GM18502 (cell line): ENCODE results near the gene SPSB1.

Source experiments
- ATAC-seq: cut with Tn5 transposase; IDR thresholded peaks from one replicate; pipeline ENCODE4 v1.9.1; 2021; ENCODE audit warnings: mild to moderate bottlenecking; ENCODE audit not compliant: unreplicated experiment, poor library complexity

SPSB1 gene

DNA sequence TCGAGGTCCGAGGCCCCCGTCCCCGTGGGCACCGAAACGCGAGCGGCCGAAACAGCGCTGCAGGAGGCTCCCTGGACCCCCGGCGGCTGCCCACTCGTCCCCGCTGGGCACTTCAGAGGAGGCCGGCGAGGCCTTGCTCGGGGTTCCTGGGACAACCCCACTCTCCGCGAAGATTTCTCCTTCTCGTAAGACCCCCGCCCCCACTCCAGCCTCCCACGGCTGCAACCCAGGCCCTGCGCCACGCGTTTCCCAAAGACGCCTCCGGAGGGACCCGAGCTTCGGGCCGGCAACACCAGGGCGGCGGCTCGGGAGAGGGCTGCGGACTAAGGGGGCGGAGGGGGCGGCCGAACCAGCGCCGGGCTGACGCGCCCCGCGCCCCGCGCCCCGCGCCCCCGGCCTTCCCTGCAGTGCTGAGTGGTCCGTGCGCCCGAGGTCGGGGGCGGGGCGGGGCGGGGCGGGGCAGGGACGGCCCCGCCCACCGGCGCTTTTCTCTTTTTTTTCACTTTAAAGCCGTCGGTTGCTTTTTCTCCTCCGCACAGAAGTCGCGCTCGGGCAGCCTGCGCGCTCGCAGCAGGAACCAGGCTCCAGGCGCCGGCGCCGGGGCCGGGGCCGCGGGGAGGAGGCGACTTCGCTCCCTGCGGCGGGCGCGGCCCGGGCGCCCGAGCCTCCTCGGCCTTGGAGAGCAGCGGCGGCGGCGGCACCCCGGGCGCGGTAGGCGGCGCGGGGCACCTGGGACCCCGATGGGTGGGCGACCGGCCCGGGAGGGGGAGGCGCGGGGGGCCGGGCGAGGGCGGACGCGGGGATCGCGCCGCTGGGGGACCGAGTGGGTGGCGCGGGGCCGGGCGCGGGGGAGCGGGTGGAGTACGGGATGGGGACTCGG is at the start of gene SPSB1:
Gene SPSB1 (plus strand): TSS at position 534 of the 880 bp plus-strand sequence. CDS start 62,998 bp downstream, outside the sequence.
- peak; percentile 42 for ATAC-seq

DNA sequence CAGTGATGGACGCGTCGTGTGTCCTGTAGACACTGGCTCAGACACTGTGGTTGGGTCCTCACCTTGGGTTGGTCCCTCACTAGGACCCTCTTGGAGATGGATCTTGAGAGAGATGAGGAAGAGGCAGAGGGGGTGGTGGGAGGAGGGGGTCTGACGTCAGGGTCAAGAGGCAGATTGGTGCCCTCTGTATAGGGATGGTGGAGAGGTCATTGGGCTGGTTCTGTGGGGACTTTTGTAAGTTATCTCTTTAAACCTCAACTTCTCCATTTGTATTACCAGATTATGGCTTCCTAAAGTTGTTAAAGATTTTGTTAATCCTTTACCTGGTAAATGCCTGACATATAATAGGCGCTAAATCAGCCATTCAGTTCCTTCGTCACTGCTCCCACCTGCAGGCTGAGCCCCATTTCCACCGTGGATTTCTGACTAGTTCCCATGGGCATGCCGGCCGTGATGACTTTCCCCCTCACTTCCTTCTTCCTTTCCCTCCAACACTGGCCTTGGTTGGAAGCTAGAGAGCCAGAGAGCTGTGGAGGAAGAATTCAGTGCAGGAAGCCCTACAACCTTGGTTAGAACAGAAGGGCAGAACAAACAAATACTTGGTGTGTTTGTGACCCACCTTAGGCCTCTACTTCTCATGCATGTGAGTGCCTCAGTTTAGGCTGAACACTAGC is 49.5 kb upstream of the SPSB1 start:
- no peak for ATAC-seq

DNA sequence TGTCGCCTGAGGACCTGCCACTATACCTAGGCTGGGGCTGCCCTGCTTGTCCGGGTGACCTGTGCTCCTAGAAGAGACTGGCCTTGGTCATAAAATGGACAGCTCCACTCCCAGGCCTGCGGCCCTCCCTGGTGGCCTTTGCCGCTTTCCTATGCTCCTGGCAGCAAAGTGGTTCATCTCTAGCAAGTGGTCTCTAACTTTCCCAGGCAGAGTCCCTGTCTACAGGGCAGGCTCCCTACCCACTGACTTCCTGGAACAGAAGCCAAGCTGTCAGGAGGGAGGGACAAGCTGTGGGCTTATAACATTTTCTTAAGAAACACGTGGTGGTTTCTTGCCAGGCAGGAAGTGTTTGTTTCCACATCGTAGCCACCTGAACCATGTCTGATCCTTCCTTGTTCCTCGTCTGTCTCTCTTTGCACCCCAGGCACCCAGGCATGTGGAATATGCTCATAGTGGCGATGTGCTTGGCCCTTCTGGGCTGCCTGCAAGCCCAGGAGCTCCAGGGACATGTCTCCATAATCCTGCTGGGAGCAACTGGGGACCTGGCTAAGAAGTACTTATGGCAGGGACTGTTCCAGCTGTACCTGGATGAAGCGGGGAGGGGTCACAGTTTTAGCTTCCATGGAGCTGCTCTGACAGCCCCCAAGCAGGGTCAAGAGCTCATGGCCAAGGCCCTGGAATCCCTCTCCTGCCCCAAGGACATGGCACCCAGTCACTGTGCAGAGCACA is 48.0 kb upstream of the SPSB1 start:
- ATAC-seq = no peak

DNA sequence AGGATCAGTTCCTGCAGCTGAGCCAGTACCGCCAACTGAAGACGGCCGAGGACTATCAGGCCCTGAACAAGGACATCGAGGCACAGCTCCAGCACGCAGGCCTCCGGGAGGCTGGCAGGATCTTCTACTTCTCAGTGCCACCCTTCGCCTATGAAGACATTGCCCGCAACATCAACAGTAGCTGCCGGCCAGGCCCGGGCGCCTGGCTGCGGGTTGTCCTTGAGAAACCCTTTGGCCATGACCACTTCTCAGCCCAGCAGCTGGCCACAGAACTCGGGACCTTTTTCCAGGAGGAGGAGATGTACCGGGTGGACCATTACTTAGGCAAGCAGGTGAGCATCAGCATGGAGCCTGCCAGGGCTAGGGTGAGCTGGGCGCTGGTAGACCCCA is 47.5 kb upstream of the SPSB1 start:
- ATAC-seq = no peak

DNA sequence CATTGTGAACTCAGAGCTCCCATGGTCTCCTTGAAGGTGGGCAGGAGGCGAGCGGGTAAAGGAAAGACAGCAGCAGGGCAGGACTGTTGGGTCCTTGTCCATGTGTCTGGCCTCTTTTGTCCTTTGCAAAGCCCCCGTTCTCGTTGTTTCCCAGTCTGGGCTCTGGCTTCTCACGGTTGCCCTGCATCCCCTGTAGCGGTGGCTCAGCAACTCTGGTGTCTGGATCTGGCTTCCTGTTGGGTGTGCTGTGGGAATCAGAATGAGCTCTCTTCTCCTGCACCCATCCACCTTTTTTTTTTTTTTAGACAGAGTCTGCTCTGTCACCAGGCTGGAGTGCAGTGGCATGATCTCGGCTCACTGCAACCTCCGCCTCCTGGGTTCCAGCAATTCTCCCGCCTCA is 47.0 kb upstream of the SPSB1 start:
- ATAC-seq = no peak

DNA sequence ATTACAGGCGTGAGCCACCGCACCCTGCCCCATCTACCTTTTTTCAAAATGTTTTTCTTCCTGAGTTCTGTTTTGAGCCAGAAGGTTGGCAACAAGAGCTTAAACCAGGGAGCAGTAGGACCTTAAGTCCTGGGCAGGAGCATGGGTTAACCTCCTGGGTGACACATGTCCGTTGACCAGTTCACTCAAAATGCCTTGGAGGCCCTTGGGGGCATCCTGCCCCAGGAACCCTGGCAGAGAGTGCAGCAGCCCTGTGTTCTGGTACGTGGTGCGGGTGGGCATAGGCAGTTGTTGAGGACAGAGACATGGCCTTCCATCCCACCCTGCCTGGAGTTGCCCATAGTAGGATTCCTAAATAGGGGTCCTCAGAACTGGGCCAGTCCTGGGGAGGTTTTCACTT is 46.5 kb upstream of the SPSB1 start:
- no peak for ATAC-seq

DNA sequence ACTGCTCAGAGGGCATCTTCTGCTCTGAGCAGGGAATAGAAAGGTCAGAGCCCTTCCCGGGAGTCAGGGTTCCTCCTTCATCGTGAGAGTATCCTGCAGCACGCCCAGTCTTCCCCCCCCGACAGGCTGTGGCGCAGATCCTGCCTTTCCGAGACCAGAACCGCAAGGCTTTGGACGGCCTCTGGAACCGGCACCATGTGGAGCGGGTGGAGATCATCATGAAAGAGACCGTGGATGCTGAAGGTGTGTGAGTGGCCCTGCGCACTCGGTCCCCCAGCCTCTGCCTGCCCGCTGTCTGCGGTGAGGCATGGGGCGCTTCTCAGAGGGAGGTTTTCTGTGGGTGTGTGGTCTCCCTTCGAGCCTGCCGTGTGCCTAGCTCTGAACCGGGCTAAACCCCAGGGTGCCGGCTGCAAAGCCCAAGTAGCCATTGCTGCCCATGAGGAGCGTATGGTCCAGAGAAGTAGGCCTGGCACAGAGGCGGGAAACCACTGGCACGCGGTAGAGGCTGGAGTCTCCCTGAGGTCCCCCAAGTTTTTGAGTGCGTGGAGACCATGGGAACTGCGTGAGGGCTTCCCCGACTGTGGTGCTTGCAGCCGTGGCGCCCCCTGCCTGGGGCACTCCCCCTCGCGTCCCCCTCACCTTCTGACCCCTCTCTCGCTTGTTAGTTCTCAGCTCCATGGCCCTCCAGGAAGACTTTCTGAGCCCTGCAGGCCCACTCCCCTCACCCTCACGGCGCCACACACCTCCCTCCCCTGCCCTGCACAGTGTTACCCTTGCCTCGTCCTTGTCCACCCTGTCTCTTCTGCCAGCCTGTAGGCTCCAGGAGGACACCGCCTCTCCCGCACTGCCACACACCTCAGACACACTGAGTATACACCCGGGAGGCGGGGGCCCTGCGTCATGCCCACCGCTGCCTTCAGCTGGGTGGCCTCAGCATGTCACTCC is 45.6 kb upstream of the SPSB1 start:
- ATAC-seq = no peak

DNA sequence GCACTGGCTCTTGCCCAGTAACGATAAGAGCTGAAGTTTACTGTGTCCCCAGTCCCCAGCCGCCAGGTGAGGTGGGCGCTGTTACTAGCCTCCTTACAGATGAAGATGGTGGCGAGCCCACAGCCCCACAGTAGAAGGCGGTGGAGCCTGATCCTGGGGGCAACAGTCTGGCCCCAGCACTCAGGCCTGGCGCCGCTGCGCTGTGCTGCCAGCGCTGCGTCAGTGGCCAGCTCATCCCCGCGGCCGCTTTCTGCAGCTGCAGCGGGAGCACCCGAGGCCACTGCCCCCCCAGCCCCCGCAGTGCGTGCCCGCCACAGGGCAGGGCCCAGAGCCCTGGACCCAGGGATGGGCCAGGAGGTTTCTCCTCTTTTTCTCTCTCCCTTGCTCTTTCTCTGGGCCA is 44.8 kb upstream of the SPSB1 start:
- ATAC-seq = no peak

DNA sequence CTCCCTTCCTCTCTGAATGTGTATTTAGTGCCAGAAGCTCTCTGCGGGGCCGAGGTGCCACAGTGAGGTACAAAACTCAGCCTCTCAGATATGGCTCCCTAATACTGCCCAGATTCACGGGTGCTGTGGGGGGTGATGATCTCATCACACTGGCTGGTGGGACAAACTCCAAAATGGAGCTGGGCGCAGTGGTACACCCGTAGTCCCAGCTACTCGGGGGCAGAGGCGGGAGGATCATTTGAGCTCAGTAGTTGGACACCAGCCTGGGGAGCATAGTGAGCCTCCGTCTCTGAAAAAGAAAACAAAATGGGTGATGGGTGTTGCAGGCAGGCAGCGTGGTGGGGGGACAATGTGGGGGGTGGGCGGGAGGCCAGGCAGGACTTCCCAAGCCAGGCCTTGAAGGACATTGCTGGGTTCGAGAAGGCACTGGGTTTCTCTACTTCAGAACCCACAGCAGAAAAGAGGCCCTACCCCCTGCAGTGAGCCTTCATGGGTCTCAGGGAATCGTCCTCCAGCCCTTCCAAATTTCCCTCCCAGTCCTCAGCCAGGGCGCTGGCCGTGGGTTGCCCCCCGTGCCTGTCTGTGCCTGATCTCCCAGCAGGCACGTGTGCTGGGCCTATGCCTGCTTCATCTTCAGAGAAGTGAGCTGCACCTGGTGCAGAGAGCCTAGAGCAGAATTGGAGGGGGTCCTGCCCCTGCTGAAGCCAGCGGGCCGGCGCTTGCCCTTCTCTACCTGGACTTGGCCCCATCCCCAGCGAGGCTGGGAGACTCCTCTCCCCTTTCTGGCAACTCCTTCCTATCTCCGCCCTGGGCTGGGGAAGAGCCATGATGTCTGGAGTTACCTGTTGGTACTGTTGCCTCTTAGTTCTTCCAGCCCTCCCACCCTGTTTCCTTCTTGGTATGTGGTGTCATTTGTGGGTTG is 44.1 kb upstream of the SPSB1 start:
- no peak for ATAC-seq

DNA sequence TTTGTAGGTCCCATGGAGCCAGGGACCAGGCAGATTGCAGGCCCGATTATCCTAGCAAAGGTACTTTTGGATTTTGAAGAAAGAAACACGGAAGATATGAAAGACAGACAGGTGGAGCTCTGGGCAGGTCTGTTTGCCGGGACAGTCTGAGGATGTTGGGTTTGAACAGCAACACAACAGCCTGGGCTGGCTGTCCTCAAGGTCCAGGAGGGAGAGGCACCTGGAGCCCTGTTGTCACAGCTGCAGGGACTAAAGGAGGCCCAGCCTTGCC is 43.5 kb upstream of the SPSB1 start:
- ATAC-seq = no peak

DNA sequence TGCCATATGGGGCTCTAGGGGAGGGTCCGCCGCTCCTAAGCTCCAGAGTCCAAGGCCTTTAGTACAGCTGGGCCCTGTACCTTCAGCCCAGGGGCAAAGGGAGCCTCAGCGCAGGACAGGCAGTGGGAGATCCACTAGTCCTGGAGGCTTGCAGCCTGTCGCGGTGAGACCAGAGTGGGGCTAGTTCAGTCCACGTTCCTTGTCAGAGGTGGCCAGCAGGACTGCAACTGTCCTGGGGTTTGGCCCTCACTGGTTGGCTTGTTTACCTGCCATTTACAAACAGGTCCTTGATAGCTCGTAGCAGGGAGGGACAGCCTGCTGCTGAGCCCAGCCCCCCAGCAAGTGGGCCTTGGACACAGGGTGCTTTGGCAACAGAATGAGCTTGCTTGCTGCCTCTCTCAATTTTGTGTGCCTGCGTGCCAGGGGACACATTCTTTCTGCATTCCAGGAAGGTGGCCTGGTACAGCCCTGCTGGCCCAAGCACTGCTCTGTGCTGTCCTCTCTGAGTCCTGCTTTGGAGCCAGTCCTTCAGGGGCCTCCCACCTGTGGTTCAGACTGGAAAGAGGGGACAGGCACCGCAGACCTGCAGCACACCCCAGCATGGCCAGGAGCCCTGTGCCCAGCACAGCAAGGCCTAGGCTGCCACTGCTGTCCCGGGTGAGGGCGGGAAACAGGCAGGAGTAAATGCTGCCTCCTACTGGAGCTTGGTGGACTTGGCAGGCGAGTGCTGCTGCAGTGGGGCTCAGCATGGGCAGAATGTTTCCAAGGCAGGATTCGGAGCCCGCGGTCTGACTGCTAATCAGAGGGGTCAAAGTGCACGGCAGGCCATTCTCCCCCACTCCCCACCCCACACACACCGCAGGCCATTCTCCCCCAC is 42.9 kb upstream of the SPSB1 start:
- ATAC-seq = no peak

DNA sequence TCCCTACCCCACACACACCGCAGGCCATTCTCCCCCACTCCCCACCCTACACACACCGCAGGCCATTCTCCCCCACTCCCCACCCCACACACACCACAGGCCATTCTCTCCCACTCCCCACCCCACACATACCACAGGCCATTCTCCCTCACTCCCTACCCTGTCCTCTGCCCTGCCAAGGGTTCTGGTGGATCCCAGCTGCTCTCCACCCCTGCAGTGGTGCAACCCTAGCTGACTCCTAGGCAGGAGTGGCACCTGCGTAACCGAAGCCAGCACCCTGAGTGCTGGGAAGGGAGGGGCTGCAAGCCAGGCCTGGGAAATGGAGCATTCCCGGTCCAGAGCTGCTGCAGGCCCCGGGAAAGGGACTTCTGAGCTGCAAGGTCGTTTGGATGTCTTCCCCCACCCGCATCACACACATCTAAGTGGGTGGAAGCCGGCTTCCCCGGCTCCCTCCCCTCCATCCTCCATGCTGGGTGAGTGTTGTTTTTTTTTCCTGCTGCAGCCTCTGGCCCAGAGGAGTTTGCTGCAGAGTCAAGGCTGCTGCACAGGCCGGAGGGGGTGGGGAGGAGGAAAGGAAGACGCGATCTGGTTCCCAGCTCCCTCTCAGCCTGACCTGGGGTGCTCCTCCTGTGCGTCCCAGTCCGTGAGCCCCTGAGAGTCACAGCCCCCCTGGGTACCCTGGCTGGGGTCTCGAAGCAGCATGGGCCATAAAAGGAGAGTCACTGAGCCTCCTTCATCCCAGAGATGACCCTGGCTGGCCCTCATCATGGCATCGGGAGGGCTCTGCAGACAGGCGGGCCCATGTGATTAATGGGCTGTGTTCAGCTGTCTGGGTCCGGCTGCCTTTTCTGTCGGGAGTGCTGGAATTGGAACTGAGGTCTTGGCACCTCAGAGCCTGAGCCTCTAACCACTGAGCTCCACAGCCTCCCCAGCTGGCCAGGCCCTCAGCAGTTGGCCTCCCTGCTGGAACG is 42.0 kb upstream of the SPSB1 start:
- ATAC-seq = no peak

DNA sequence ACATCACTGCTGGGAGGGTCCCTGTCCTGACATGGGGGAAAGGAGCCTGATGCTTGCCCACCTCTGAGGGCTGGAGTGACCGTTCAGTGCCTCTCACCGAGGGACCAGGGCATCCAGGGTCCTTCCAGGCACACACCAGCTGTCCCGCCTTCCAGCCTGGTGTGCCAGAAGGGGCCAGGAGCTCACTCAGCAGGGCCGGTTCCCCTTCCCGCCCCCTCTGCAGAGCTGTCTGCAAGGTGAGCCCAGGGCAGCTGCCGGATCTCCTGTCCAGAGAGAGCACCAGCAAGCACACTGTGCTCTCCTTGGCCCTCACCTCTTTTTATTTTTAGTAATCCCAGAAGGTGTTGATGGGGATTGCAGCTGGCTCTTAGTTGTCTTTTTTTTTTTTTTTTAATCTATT is 41.2 kb upstream of the SPSB1 start:
- no peak for ATAC-seq

DNA sequence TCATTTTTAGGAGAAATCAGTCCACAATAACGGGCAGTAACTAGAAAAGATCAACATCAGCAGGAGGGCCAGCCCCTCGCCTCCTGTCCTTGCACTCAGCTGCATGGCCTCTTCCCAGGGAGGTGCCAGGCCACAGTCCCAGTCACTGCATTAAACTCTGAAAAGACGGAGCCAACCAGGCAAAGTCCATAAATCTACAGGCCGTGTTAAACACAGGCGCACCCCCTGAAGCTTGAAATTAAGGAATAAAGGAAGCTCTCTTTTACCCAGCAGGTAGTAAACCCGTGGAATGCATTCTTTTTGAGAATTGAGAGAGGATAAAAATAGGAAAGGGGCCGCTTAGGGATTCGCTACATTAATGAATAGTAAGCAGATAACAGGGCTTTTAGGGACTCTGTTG is 39.7 kb upstream of the SPSB1 start:
- no peak for ATAC-seq

DNA sequence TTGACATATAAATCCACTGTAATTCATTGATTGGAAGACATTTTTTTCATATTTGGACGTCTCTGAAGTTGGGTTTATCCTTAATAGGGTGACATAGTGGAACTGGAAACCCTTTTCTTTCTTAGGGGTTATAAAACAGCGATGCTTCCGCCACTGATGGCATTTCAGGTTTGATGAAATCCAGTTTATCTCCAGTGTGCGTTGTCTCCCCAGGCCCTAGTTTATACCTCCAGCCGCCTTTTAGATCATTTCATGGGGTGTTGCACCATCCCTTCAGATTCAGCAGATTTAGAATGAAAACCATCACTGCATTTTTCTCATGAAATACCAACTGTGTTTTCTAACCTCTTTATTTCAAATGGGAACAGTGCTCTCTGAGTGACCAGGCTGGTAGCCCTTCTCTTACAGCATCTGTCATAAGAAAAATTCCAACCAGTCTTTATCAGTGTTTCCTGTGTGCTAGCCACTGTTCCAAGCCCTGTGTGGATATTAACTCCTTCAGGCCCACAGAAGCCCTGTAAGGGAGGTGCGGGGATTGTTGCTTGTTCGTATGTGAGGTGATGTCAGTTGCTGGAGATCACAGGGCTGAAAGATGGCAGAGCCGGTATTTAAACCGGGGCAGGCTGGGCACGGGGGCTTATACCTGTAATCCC is 39.1 kb upstream of the SPSB1 start:
- ATAC-seq = no peak

DNA sequence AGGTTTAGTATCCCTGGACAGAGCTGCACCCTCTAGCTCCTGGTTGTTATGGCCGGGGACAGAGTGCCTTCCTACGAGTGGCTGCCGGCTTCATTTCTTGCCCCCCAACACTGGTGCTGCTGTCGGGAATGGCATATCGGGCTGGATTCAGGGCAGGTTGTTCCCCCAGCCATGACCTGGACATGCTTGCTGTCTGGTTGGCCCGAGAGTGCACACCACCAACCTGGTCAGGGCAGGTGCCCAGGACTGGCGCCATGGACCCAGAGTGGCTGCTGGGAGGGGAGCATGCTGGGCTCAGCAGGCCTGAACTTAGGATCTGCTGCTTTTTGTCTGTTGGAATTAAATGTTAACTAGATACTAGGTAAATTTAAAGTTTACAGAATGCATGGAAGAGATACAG is 36.4 kb upstream of the SPSB1 start:
- ATAC-seq = no peak

DNA sequence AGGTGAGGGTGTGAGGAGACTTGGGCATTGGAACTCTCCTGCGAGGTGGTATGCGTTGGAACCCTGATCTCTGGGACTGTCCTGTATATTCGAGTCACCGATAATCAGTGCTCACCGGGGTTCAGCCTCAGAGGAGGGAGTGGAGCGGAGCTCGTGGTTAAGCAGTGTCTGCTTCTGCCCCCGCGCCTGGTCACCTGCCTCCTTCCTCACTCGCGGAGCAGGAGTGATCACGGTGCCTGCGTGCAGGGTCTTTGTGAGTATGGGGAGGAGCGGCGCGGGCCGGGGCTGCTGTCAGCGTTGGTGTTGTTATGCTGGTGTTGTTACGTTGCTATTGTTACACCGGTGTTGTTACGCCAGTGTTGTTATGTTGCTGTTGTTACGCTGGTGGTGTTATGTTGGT is 34.8 kb upstream of the SPSB1 start:
- ATAC-seq = no peak
